MV-4-11 (cell line): ENCODE measurements around the gene SENP5.
A peak's percentile ranks its signal among the peaks of the same experiment; 100 is the strongest.

Source experiments
- DNase-seq: peaks from one replicate; lab custom pipeline; 2025; lab: John Stamatoyannopoulos, UW

SENP5 gene

DNA sequence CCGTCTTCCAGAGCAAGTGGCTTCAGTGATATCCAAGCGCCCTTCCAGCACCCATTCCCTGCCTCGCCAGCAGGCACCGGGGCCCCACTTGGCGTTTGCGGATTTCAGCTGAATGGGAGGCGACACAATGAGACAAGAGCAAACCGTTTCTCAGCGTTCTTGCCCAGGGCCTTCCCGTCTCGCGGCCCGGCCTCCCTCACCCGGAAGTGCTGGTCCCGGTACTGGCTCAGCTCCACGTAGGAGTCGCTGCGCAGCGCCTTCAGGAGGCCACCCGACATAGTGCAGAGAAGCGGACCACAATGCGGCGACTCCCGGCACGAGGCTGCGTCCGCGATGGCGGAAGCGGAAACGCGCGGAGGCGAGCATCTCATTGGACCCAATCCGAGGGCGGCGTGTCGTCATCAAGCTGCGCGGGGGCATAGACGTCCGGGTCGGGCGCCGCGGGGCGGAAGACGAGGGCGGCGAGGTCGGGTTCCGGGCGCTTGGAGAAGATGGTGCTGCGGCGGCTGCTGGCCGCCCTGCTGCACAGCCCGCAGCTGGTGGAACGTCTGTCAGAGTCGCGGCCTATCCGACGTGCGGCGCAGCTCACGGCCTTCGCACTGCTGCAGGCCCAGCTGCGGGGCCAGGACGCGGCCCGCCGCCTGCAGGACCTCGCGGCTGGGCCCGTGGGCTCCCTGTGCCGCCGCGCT is 74.7 kb downstream of the SENP5 start, which contains the start of gene NCBP2:
NCBP2 (minus strand) TSS at position 303 of the 689 bp plus-strand sequence; CDS start at position 278, 25 bp downstream.
- DNase-seq = peak; percentile 97

DNA sequence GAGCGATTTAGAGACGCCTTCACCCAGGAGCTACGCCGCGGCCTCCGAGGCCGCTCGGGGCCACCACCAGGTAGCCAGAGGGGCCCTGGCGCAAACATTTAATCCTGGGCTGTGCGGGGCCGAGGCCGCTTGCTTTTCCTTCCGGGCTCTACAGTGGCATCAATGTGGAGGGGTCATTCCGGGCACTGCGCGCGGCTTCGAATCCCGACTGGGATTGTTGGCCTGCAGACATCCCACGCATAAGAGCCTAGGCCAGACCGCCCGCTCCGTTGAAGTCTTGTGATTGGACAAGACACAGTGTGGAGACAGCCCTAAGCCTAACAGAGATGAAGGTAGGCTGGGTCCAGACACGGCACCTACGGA is 75.2 kb downstream of the SENP5 start:
- DNase-seq = no peak

GRCh38 chr3:196944037-196944790 is 76.5 kb downstream of the SENP5 start:
- DNase-seq = peak; percentile 27

GRCh38 chr3:196947136-196947859 is 79.6 kb downstream of the SENP5 start:
- DNase-seq = peak; percentile 51

- no peak for DNase-seq
Observed at GRCh38 chr3:196947860-196948441, 80.2 kb downstream of the SENP5 start.

DNA sequence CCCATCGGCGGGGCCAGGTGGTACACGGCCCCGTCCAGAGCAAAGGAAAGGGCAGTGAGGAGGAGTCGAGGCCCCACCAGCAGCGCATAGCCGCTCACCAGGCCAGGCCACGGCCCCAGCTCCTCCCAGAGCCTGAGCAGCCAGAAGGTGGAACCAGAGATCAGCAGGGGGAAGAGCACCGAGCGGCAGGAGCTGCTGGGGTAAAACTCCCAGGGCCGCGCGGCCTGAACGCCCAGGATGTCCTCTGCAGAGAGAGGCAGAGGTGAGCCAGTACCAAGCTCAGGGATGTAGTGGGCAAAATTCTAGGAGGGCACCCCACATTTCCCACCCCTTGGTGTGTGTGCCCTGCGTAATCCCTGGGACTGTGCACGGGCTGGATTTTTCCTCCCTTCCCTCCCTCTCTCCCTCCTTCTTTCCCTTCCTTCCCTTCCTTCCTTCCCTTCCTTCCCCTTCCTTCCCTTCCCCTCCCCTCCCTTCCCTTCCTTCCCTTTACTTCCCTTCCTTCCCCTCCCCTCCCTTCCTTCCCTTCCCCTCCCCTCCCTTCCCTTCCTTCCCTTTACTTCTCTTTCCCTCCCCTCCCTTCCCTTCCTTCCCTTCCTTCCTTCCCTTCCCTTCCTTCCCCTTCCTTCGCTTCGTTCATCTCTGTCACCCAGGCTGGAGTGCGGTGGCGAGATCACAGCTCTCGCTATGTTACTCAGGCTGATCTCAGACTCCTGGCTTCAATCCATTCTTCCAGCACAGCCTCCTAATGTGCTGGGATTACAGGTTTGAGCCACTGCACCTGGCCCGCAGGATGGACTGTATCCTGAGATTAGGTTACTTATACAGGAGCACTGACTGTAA is 80.9 kb downstream of the SENP5 start:
- DNase-seq = peak; percentile 4

DNA sequence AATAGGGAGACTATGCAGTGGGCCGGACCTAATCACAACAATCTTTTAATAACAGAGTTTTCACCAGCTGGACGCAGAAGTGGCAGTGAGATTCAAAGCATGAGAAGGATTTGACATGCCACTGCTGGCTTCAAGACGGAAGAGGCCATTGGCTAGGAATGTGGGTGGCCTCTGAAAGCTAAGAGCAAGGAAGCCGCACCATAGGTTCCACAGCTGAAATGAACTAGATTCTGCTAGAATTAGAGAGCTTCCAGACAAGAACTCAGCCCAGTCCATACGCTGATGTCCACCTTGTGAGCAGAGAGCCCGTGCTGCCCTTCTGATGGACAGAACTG is 81.5 kb downstream of the SENP5 start:
- no peak for DNase-seq

- DNase-seq = no peak
Observed at GRCh38 chr3:196949750-196950149, 82.0 kb downstream of the SENP5 start.

GRCh38 chr3:196951371-196951770 is 83.7 kb downstream of the SENP5 start:
- DNase-seq = no peak

GRCh38 chr3:196954832-196955231 is 87.1 kb downstream of the SENP5 start:
- DNase-seq = no peak

- no peak for DNase-seq
Observed at GRCh38 chr3:196962108-196962929, 94.6 kb downstream of the SENP5 start.

- DNase-seq = no peak
Observed at GRCh38 chr3:196962930-196963630, 95.4 kb downstream of the SENP5 start.

DNA sequence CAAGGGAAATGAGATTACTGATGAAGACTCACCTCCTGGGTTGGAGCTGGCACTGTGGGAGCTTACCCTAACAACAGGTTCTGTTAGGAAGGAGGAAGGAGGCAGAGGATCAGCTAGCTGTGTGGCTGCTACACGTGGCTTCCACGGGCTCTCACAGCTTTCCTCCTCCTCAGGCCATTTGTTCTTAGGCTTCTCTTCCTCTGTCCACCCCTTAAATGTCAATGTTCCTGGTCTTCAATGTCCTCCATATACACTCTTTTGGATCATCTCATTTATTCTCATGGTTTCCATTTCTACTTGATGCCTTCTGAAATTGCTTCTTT is 95.9 kb downstream of the SENP5 start:
- no peak for DNase-seq

DNA sequence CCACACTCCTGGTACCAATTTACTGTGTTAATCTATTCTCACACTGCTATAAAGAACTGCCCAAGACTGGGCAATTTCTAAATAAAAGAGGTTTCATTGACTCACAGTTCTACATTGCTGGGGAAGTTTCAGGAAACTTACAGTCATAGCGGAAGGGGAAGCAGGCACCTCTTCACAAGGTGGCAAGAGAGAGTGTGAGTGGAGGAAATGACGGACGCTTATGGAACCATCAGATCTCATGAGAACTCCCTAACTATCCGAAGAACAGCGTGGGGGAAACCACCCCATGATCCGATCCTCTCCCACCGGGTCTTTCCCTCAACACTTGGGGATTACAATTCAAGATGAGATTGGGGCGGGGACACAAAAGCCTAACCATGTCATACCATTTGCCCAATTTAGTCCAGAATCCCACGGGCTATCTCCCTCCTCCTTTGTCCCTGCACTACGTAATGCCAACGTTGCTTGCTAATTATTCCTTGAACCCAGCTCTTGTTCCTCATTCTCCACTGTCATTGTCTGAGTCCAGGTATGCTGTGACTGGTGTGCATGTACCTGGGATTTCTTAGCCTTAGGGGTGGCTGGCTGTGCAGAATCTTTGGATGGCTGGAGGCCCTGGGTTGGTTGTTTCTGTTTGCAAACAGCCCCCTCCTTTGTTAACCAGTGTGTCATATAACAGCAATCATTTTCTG is 97.5 kb downstream of the SENP5 start:
- no peak for DNase-seq

DNA sequence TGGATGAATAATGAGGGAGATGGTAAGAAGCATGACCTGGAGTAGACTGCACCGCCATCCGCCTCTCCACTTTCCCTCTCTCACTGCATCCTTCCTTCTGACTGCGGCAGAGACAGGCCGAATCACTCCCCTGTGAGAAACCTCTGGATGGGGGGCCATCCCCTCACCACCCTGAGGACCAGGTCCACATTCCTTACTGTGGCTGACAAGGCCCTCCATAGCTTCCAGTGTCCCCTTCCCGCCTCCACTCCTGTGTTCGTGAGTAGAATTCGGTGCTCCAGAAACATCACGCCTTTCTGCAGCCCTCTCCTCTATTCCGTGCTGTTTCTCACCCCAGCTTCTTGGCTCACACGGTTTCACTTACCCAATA is 98.1 kb downstream of the SENP5 start:
- no peak for DNase-seq

DNA sequence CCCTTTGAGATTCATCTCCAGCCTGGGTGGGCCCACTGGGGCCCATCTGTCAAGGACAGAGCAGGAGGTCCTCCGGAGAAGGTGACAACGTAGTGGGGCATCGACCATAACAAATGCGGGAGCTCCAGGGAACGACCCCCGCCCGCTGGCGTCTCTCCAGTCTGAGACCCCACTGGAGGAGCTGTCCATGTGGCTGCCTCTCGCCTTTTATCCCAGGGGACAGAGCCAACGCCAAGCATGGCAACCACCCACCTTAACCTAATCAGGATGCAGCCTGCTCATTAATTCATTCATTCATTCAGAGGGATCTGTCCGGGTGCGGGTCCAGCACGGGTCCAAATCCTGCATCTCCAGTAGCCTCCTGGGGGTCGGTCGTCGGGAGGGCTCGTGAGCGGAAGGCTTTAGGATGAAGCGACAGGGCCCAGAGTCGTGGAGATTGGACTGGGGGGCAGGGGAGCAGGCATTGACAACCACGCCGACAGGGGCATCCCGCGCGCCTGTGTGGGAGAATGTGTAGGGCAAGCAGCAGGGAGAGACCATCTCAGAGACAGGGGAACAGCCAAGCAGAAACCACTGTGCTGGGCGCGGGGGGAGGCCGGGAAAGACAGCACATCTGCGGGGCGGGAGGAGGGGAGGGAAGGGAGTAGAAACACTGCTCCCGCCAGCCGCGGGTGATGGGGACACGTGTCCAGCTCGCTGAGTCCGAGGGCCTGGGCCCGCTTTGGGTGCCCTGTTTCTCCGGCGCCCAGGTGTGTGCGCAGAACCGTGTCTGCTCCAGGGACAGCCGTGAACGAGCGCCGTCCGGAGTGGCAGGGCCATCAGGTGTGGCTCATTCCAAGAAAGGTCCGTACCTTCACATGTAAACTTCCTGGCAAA is 99.0 kb downstream of the SENP5 start:
- no peak for DNase-seq

- DNase-seq = no peak
Observed at GRCh38 chr3:196967412-196968232, 99.9 kb downstream of the SENP5 start.
